HCT116 (cell line): Measurements from ENCODE around the gene FCSK.

Experiments used
- CEBPB ChIP-seq: IDR thresholded peaks from 2 replicates; pipeline ENCODE4 v1.6.1; 2012; ENCODE audit warnings: low read depth
- CTCF ChIP-seq, 3 experiments: fragments of 200-600 bp in 1 of 3; sonication (generic) in 1 of 3; IDR thresholded peaks in 2 of 3; conservative IDR thresholded peaks in 1 of 3; 2 replicates each; pipeline ENCODE4 v1.5.1; 2012 to 2017; ENCODE audit warnings: low read depth in 2 of 3, low read length in 2 of 3, antibody characterized with exemption in 1 of 3, borderline replicate concordance in 1 of 3, control low read depth in 1 of 3, mild to moderate bottlenecking in 1 of 3, mixed read lengths in 1 of 3, mixed run types in 1 of 3, moderate library complexity in 1 of 3; ENCODE audit not compliant: insufficient read depth in 1 of 3
- ELF1 ChIP-seq: IDR thresholded peaks from 2 replicates; pipeline ENCODE4 v1.6.1; 2012; ENCODE audit warnings: low read depth, borderline replicate concordance
- EZH2 ChIP-seq: fragments of 200-600 bp; sonication (generic); IDR thresholded peaks from 2 replicates; pipeline ENCODE4 v1.6.1; 2017; ENCODE audit warnings: antibody characterized with exemption, mixed run types
- JUND ChIP-seq: IDR thresholded peaks from 2 replicates; pipeline ENCODE4 v1.6.1; 2012
- MAX ChIP-seq: IDR thresholded peaks from 2 replicates; pipeline ENCODE4 v1.6.1; 2012
- POLR2A ChIP-seq: IDR thresholded peaks from 2 replicates; pipeline ENCODE4 v1.7.0; 2011; ENCODE audit warnings: borderline replicate concordance; ENCODE audit not compliant: insufficient read depth, insufficient read length; ENCODE audit errors: extremely low read depth
- POLR2AphosphoS5 ChIP-seq: IDR thresholded peaks from 2 replicates; pipeline ENCODE4 v1.6.1; 2011; ENCODE audit warnings: mild to moderate bottlenecking, low read depth, low read length, moderate library complexity
- TF ChIP-seq, protein P1 (sequence below): IDR thresholded peaks from 2 replicates; pipeline ENCODE4 v1.6.1; 2012

GRCh38 chr16:70496513-70496912 is 42.1 kb downstream of the FCSK start:
- TF ChIP-seq POLR2A (no peak), JUND (no peak), CTCF (IDR thresholded peaks at IDR 0.05 in 2 of 3, conservative IDR thresholded peaks at IDR 0.05 in 1 of 3; ENCODE audit: borderline replicate concordance in 1 of 3, insufficient read depth in 1 of 3, low read depth in 2 of 3, low read length in 2 of 3) (no peak), MAX (no peak), EZH2 (no peak), ELF1 (no peak), CEBPB (no peak), POLR2AphosphoS5 (no peak)
- TF ChIP-seq, protein P1, sequence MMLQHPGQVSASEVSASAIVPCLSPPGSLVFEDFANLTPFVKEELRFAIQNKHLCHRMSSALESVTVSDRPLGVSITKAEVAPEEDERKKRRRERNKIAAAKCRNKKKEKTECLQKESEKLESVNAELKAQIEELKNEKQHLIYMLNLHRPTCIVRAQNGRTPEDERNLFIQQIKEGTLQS: no peak
